Prostate gland (tissue), 2 donors: ENCODE data around the gene PLAAT4.

Experiments used
- POLR2A ChIP-seq: fragments of 450-650 bp; IDR thresholded peaks from one replicate; pipeline ENCODE4 v1.6.1; 2016; ENCODE audit warnings: antibody characterized with exemption, mild to moderate bottlenecking
- TF ChIP-seq, protein P1 (sequence below), 4 experiments: fragments of 200-600 bp in 2 of 4; fragments of 450-650 bp in 2 of 4; sonication (generic) in 2 of 4; IDR thresholded peaks; 1 replicate in 3 of 4; 2 replicates in 1 of 4; pipeline ENCODE4 v1.5.1; 2016 to 2019; ENCODE audit warnings: antibody characterized with exemption in 4 of 4, mild to moderate bottlenecking in 2 of 4, moderate library complexity in 2 of 4

DNA sequence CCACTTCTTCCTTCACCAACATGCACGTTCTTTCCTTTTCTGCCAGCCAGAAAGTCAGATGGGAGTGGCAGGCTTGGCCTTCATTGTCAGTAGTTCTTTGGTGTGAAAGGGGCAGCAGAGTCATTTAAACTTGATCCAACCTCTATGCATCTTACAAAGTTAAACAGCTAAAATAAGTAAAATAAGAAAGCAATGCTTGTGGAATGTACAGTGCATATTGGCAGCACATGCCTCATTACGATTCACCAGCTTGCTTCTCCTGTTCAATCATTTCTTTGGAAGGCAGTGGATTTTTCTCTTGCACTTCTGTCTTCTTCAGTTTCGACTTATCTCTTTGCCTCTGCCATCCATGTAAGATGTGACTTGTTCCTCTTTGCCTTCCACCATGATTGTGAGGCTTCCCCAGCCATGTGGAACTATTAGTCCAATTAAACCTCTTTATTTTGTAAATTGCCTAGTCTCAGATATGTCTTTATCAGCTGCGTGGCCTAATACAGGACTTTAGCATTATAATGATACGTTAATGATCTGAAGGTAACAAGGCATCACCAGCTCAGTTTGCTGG lies 15.9 kb upstream of the PLAAT4 start:
- TF ChIP-seq, protein P1, sequence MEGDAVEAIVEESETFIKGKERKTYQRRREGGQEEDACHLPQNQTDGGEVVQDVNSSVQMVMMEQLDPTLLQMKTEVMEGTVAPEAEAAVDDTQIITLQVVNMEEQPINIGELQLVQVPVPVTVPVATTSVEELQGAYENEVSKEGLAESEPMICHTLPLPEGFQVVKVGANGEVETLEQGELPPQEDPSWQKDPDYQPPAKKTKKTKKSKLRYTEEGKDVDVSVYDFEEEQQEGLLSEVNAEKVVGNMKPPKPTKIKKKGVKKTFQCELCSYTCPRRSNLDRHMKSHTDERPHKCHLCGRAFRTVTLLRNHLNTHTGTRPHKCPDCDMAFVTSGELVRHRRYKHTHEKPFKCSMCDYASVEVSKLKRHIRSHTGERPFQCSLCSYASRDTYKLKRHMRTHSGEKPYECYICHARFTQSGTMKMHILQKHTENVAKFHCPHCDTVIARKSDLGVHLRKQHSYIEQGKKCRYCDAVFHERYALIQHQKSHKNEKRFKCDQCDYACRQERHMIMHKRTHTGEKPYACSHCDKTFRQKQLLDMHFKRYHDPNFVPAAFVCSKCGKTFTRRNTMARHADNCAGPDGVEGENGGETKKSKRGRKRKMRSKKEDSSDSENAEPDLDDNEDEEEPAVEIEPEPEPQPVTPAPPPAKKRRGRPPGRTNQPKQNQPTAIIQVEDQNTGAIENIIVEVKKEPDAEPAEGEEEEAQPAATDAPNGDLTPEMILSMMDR (IDR thresholded peaks at IDR 0.05) = no peak
- TF ChIP-seq POLR2A = no peak
